Stimulated activated CD8-positive, alpha-beta memory T cell treated with anti-CD3 and anti-CD28 coated beads, Interleukin-7, amount 100 ng/mL, for 48 hours (primary cell): ENCODE results near the gene SP6.
A peak's percentile ranks its signal among the peaks of the same experiment; 100 is the strongest.

Experiments used
- DNase-seq, 2 donors: peaks; one replicate each; pipeline ENCODE4 v3.0.0-alpha.2; 2020; ENCODE audit warnings: low read depth in 1 of 2; ENCODE audit errors: extremely low read depth in 1 of 2

Gene SP6

GRCh38 chr17:47857551-47858455 lies 6.8 kb upstream of the SP6 start:
- no peak for DNase-seq

GRCh38 chr17:47856830-47857229 lies 5.9 kb upstream of the SP6 start:
- DNase-seq = no peak

GRCh38 chr17:47855737-47856136 lies 4.8 kb upstream of the SP6 start:
- DNase-seq = no peak

- no peak for DNase-seq
Observed at GRCh38 chr17:47853616-47854015, 2.7 kb upstream of the SP6 start.

GRCh38 chr17:47852113-47852949 lies 1.4 kb upstream of the SP6 start:
- no peak for DNase-seq

- DNase-seq = no peak
Observed at GRCh38 chr17:47851764-47852112, 775 bp upstream of the SP6 start.

- DNase-seq = no peak
Observed at GRCh38 chr17:47850373-47850691, 631 bp downstream of the SP6 start.

- no peak for DNase-seq
Observed at GRCh38 chr17:47848198-47848513, 2.8 kb downstream of the SP6 start.

GRCh38 chr17:47847341-47848197 lies 3.4 kb downstream of the SP6 start:
- DNase-seq = no peak

GRCh38 chr17:47846716-47847340 lies 4.1 kb downstream of the SP6 start:
- no peak for DNase-seq

GRCh38 chr17:47845716-47846075 lies 5.3 kb downstream of the SP6 start:
- no peak for DNase-seq

GRCh38 chr17:47844814-47845715 lies 5.9 kb downstream of the SP6 start:
- no peak for DNase-seq

- DNase-seq = no peak
Observed at GRCh38 chr17:47844227-47844626, 6.7 kb downstream of the SP6 start.

GRCh38 chr17:47843391-47843730 lies 7.6 kb downstream of the SP6 start:
- DNase-seq = no peak

- no peak for DNase-seq
Observed at GRCh38 chr17:47841488-47842291, 9.3 kb downstream of the SP6 start.

GRCh38 chr17:47840742-47841487 lies 10.0 kb downstream of the SP6 start, which contains the start of gene SCRN2:
SCRN2 (minus strand) TSS chr17:47841273; CDS start chr17:47840843, 430 bp downstream.
- peak; percentile 75 to 80 for DNase-seq

GRCh38 chr17:47840001-47840741 lies 10.8 kb downstream of the SP6 start:
- DNase-seq = no peak

GRCh38 chr17:47839071-47839470 lies 11.9 kb downstream of the SP6 start:
- no peak for DNase-seq
